ENCODE measurements around the gene GLS. TPM values are rescaled to one million over a fixed set of nuclear protein-coding genes. Genes with fewer than 3 reads are reported as not detected.

The GLS gene
- total and polyA plus RNA-seq, 2 of the 13 experiments (the other 11 are each of a cell fraction or from before 2014, with no cell fraction given): 78.6 to 183 TPM

DNA sequence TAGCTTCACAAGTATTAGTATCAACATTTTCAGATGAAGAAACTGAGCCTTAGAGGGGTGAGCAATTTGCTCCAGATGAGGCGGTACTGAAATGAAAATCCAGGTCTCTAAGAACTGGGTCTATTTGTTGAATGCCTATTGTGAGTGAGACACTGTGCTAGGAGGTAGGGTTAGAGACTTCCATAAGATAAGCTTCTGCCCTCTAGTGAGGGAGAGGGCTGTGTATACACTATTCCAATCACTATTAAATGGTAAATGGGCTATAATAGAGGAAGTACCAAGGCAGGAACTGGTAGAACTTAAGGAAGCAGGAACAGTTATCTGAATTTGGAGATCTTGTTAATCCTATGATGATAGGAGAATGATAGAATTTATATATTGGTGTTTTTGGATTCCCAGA is 23.6 kb upstream of the GLS start:
- no peak overlapping the region for H3K4me2 ChIP-seq (ENCODE audit: low read depth, low read length)
- no peaks in the 10 kb centered on the region for H3K9me3 ChIP-seq (ENCODE audit: low read length)
- FAIRE-seq: peak; percentile 60
- DNase-seq (ENCODE audit: low spot score): no peak
- H3K79me2 ChIP-seq (ENCODE audit: insufficient read depth, low read length): no peaks in the 10 kb centered on the region
- no peak overlapping the region for H3K4me3 ChIP-seq (replicated peaks in 1 of 3; ENCODE audit: insufficient read depth in 1 of 3, low read depth in 2 of 3, low read length in 3 of 3)
- POLR2A ChIA-PET: interaction anchor here (1.0 kb wide), 1 partner anchor 47 kb away, joined by 3 read pairs; no protein-coding TSS in a partner anchor
- H3K36me3 ChIP-seq (replicated peaks in 1 of 2; ENCODE audit: control insufficient read depth in 1 of 2, insufficient read depth in 2 of 2, low read length in 2 of 2): no peaks in the 10 kb centered on the region
- BruUV-seq (replicated peaks): no TSS peak
- peaks cover 33% of the 10 kb centered on the region for H3K4me1 ChIP-seq (ENCODE audit: insufficient read depth, low read length)
- H3K9ac ChIP-seq (ENCODE audit: insufficient read depth, low read depth, low read length): no peak overlapping the region
- no peak overlapping the region for H2AFZ ChIP-seq (ENCODE audit: low read length)
- TF ChIP-seq ZNF607 (CRISPR knock-in tag; IDR thresholded peaks at IDR 0.05; ENCODE audit: borderline replicate concordance): no peak
- peak; percentile 47 for TF ChIP-seq STAG1 (CRISPR knock-in tag; IDR thresholded peaks at IDR 0.05)
- TF ChIP-seq, protein P1, sequence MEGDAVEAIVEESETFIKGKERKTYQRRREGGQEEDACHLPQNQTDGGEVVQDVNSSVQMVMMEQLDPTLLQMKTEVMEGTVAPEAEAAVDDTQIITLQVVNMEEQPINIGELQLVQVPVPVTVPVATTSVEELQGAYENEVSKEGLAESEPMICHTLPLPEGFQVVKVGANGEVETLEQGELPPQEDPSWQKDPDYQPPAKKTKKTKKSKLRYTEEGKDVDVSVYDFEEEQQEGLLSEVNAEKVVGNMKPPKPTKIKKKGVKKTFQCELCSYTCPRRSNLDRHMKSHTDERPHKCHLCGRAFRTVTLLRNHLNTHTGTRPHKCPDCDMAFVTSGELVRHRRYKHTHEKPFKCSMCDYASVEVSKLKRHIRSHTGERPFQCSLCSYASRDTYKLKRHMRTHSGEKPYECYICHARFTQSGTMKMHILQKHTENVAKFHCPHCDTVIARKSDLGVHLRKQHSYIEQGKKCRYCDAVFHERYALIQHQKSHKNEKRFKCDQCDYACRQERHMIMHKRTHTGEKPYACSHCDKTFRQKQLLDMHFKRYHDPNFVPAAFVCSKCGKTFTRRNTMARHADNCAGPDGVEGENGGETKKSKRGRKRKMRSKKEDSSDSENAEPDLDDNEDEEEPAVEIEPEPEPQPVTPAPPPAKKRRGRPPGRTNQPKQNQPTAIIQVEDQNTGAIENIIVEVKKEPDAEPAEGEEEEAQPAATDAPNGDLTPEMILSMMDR (CRISPR knock-in tag; IDR thresholded peaks at IDR 0.05): peak; percentile 38; the same call in 1 of the 2 replicates
- 0 out of 2 replicates have a peak, but pooled peaks have one; percentile 23 for TF ChIP-seq TARDBP (CRISPR knock-in tag; IDR thresholded peaks at IDR 0.05)
- TF ChIP-seq, protein P2, sequence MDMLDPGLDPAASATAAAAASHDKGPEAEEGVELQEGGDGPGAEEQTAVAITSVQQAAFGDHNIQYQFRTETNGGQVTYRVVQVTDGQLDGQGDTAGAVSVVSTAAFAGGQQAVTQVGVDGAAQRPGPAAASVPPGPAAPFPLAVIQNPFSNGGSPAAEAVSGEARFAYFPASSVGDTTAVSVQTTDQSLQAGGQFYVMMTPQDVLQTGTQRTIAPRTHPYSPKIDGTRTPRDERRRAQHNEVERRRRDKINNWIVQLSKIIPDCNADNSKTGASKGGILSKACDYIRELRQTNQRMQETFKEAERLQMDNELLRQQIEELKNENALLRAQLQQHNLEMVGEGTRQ (IDR thresholded peaks at IDR 0.05; ENCODE audit: low read depth, low read length): no peak
- TF ChIP-seq, protein P2 (CRISPR knock-in tag; IDR thresholded peaks at IDR 0.05; ENCODE audit: borderline replicate concordance): no peak
- TF ChIP-seq ZNF180 (CRISPR knock-in tag; IDR thresholded peaks at IDR 0.05; ENCODE audit: borderline replicate concordance, low read depth): no peak
- TF ChIP-seq, protein P3, sequence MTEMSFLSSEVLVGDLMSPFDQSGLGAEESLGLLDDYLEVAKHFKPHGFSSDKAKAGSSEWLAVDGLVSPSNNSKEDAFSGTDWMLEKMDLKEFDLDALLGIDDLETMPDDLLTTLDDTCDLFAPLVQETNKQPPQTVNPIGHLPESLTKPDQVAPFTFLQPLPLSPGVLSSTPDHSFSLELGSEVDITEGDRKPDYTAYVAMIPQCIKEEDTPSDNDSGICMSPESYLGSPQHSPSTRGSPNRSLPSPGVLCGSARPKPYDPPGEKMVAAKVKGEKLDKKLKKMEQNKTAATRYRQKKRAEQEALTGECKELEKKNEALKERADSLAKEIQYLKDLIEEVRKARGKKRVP (CRISPR knock-in tag; IDR thresholded peaks at IDR 0.05): no peak
- no peak for TF ChIP-seq MTA3 (CRISPR knock-in tag; IDR thresholded peaks at IDR 0.05)
- peak; percentile 84 for ATAC-seq
- H3K27me3 ChIP-seq (ENCODE audit: control insufficient read depth in 1 of 2, insufficient read depth in 2 of 2, low read length in 2 of 2): peaks cover 0 to 9% of the 10 kb centered on the region in 2 experiments; a peak in 1 of 5 replicates
- H4K20me1 ChIP-seq (ENCODE audit: insufficient read depth, low read length): no peaks in the 10 kb centered on the region
- H3K27ac ChIP-seq (ENCODE audit: extremely low read length, insufficient read depth, low read length): no peak overlapping the region
- CTCF ChIA-PET (ENCODE audit: low intra/inter-chr PET ratio, low total read pairs): interaction anchor here (2.4 kb wide), 1 partner anchor 75 kb away, joined by 8 read pairs; no protein-coding TSS in a partner anchor
- in situ Hi-C loops (cut with HindIII; ENCODE audit: extremely low pct_ligation_motif_present, low pct_unique_long_range_greater_than_20kb): no loop called here
- 97% methylated on average over 1 of the region's 1 CpG for WGBS (ENCODE audit: low lambda C conversion rate)
- intact Hi-C loops (cut with micrococcal nuclease; ENCODE audit: unreplicated experiment): loop anchor here (2.0 to 10.0 kb wide), 2 partner anchors 76 to 178 kb away; no protein-coding TSS in a partner anchor

All from HepG2 (cell line).